A549 (cell line): ENCODE measurements around the gene RPS6KA2. TPM values are rescaled to one million over a fixed set of nuclear protein-coding genes. Genes with fewer than 3 reads are reported as not detected.

Source experiments
- ATAC-seq, 2 experiments: fragments of 200-7000 bp in 1 of 2; fragments of >200 bp in 1 of 2; cut with Nextera tagmentation in 1 of 2; cut with Tn5 transposase in 1 of 2; 3 replicates each; pipeline versions ENCODE4 v1.8.0 to v1.9.1; 2018 to 2020; ENCODE audit warnings: mild to moderate bottlenecking in 1 of 2, moderate library complexity in 1 of 2
- CTCF ChIA-PET: fragments of 300-600 bp; sonication (Branson Sonifier 250); formaldehyde crosslinking; extraction: SDS; loops from one replicate; lab custom pipeline; 2021; ENCODE audit warnings: antibody characterized with exemption, inconsistent platforms; lab: Yijun Ruan, JAX
- POLR2A ChIA-PET: fragments of 350-600 bp; formaldehyde crosslinking; extraction: SDS; loops from one replicate; lab custom pipeline; 2021; ENCODE audit warnings: antibody characterized with exemption, inconsistent platforms; lab: Yijun Ruan, JAX
- DNase-seq, 2 experiments: peaks; one replicate each; pipeline versions ENCODE4 v3.0.0 to v3.0.0-alpha.2; 2011 to 2016; ENCODE audit warnings: low read depth in 1 of 2, low spot score in 1 of 2
- FAIRE-seq: peaks from 2 replicates; lab custom pipeline; 2011; peaks lifted over from hg19 to GRCh38; lab: Jason Lieb, UNC
- H3K27ac ChIP-seq, 2 experiments: fragments of >200 bp; sonication (Bioruptor Twin); formaldehyde crosslinking; 3 replicates each; pipeline ENCODE4 v1.5.1; 2016 to 2017
- H3K4me1 ChIP-seq: fragments of >200 bp; sonication (Bioruptor Twin); formaldehyde crosslinking; 3 replicates; pipeline ENCODE4 v1.6.1; 2016
- H3K4me2 ChIP-seq: fragments of >200 bp; sonication (Bioruptor Twin); formaldehyde crosslinking; 3 replicates; pipeline ENCODE4 v1.6.1; 2016
- H3K4me3 ChIP-seq: fragments of >200 bp; sonication (Bioruptor Twin); formaldehyde crosslinking; 3 replicates; pipeline ENCODE4 v1.5.1; 2016
- H3K9me3 ChIP-seq: fragments of >200 bp; sonication (Bioruptor Twin); formaldehyde crosslinking; 3 replicates; pipeline ENCODE4 v1.6.1; 2016
- BHLHE40 ChIP-seq: IDR thresholded peaks from 2 replicates; pipeline ENCODE4 v1.6.1; 2012; ENCODE audit warnings: low read depth, low read length, inconsistent platforms
- CBX2 ChIP-seq: fragments of 200-600 bp; sonication (generic); IDR thresholded peaks from 2 replicates; pipeline ENCODE4 v1.6.1; 2016; ENCODE audit warnings: low read depth, mild to moderate bottlenecking, borderline replicate concordance
- CEBPB ChIP-seq, 2 experiments: fragments of >200 bp in 1 of 2; sonication (Bioruptor Twin) in 1 of 2; formaldehyde crosslinking in 1 of 2; IDR thresholded peaks; 2 replicates each; pipeline ENCODE4 v1.6.1; 2012 to 2016
- CHD2 ChIP-seq: fragments of 150-350 bp; IDR thresholded peaks from 2 replicates; pipeline ENCODE4 v1.6.1; 2014; ENCODE audit warnings: low read length; ENCODE audit not compliant: partially characterized antibody
- CHD4 ChIP-seq: fragments of 200-600 bp; sonication (generic); IDR thresholded peaks from 2 replicates; pipeline ENCODE4 v1.6.1; 2016; ENCODE audit warnings: antibody characterized with exemption, mild to moderate bottlenecking, borderline replicate concordance
- CTCF ChIP-seq: fragments of >200 bp; sonication (Bioruptor Twin); formaldehyde crosslinking; IDR thresholded peaks from 3 replicates; pipeline ENCODE4 v1.5.1; 2016
- EHMT2 ChIP-seq: fragments of 200-600 bp; sonication (generic); IDR thresholded peaks from 2 replicates; pipeline ENCODE4 v1.6.1; 2016; ENCODE audit warnings: antibody characterized with exemption, low read depth, mild to moderate bottlenecking, moderate library complexity
- GATA3 ChIP-seq: IDR thresholded peaks from 2 replicates; pipeline ENCODE4 v1.6.1; 2012; ENCODE audit warnings: borderline replicate concordance
- HDAC2 ChIP-seq: fragments of 200-600 bp; sonication (generic); IDR thresholded peaks from 2 replicates; pipeline ENCODE4 v1.6.1; 2016
- HES2 ChIP-seq: fragments of >200 bp; sonication (Bioruptor Twin); formaldehyde crosslinking; IDR thresholded peaks from 2 replicates; pipeline ENCODE4 v1.6.1; 2016
- HMGXB4 ChIP-seq: fragments of 250-450 bp; sonication (Bioruptor Pico); IDR thresholded peaks from 2 replicates; pipeline ENCODE4 v1.5.0; 2021; ENCODE audit warnings: mild to moderate bottlenecking, moderate library complexity, borderline replicate concordance
- JUNB ChIP-seq: fragments of >200 bp; sonication (Bioruptor Twin); formaldehyde crosslinking; IDR thresholded peaks from 2 replicates; pipeline ENCODE4 v1.6.1; 2016
- KDM5A ChIP-seq: fragments of 200-600 bp; sonication (generic); IDR thresholded peaks from 2 replicates; pipeline ENCODE4 v1.6.1; 2016; ENCODE audit warnings: antibody characterized with exemption, mild to moderate bottlenecking
- MAX ChIP-seq: IDR thresholded peaks from 2 replicates; pipeline ENCODE4 v1.6.1; 2012
- PBX3 ChIP-seq: IDR thresholded peaks from 2 replicates; pipeline ENCODE4 v1.6.1; 2012
- RAD21 ChIP-seq, 2 experiments: fragments of >200 bp in 1 of 2; sonication (Bioruptor Twin) in 1 of 2; formaldehyde crosslinking in 1 of 2; IDR thresholded peaks in 1 of 2; conservative IDR thresholded peaks in 1 of 2; 2 replicates in 1 of 2; 3 replicates in 1 of 2; pipeline ENCODE4 v1.6.1; 2012 to 2018; ENCODE audit warnings: inconsistent platforms in 1 of 2
- RFX5 ChIP-seq: fragments of 450-650 bp; IDR thresholded peaks from 2 replicates; pipeline ENCODE4 v1.7.1; 2014; ENCODE audit warnings: antibody characterized with exemption, mild to moderate bottlenecking, moderate library complexity
- TP53 ChIP-seq: fragments of 250-450 bp; sonication (Bioruptor Pico); IDR thresholded peaks from 2 replicates; pipeline ENCODE4 v1.5.0; 2021; ENCODE audit warnings: mild to moderate bottlenecking, moderate library complexity
- USF2 ChIP-seq: fragments of 450-650 bp; IDR thresholded peaks from 2 replicates; pipeline ENCODE4 v1.6.1; 2014; ENCODE audit warnings: antibody characterized with exemption
- ZFP36 ChIP-seq: fragments of 450-650 bp; IDR thresholded peaks from 2 replicates; pipeline ENCODE4 v1.6.1; 2014; ENCODE audit warnings: borderline replicate concordance; ENCODE audit not compliant: partially characterized antibody
- ZNF302 ChIP-seq: fragments of 250-450 bp; sonication (Bioruptor Pico); IDR thresholded peaks from 2 replicates; pipeline ENCODE4 v1.9.0; 2021; ENCODE audit warnings: inconsistent platforms, mild to moderate bottlenecking, moderate library complexity
- WGBS: methylation state at CpG from one replicate; pipeline ENCODE4 v1.1.6; 2017; ENCODE audit errors: missing lambda C conversion rate; 5-methylcytosine and 5-hydroxymethylcytosine counted together
- polyA plus RNA-seq, 4 experiments: library from polyadenylated mRNA; depleted of rRNA in 3 of 4; stranded (reverse); fragments of >200 nt; fragmentation: RNase III in 1 of 4; extraction: RNeasy Plus Mini Kit Qiagen cat#74134 plus additional on column Dnase treatment in 1 of 4; gene quantifications; 2 replicates in 3 of 4; 3 replicates in 1 of 4; pipeline ENCODE4 v1.2.3, GENCODE V29; 2011 to 2017

The RPS6KA2 gene
- polyA plus RNA-seq, 2 of the 4 experiments (the other 2 are of a cell fraction), result 0.19 TPM; not detected in 1

GRCh38 chr6:166642646-166643045 lies 15.6 kb upstream of the RPS6KA2 start:
- no peak for FAIRE-seq
- no peak for ATAC-seq
- no peak overlapping the region for H3K4me3 ChIP-seq
- TF ChIP-seq ZNF302 (CRISPR knock-in tag) (no peak), CHD4 (no peak), CTCF (no peak), CBX2 (no peak), ZFP36 (no peak)
- H3K9me3 ChIP-seq, result no peaks in the 10 kb centered on the region
- no peak overlapping the region for H3K27ac ChIP-seq
- no peaks in the 10 kb centered on the region for H3K4me1 ChIP-seq
- DNase-seq, result no peak
- WGBS, result 39% methylated on average over 3 of the region's 3 CpGs
- CTCF ChIA-PET, result no interaction called here
- H3K4me2 ChIP-seq, result no peak overlapping the region
- POLR2A ChIA-PET, result no interaction called here

- no peaks in the 10 kb centered on the region for H3K4me1 ChIP-seq
- no peak overlapping the region for H3K4me3 ChIP-seq
- H3K9me3 ChIP-seq, result no peaks in the 10 kb centered on the region
- no peak for DNase-seq
- ChIA-PET CTCF (interaction anchor here (0.6 kb wide), 1 partner anchor 1324 kb away, joined by 3 read pairs; no protein-coding TSS in a partner anchor), POLR2A (no interaction called here)
- no peak for TF ChIP-seq HMGXB4 (CRISPR knock-in tag)
- TF ChIP-seq GATA3, result no peak
- TF ChIP-seq CHD2, result no peak
- no peak for TF ChIP-seq CTCF
- TF ChIP-seq HES2, result no peak
- no peak for ATAC-seq
- H3K4me2 ChIP-seq, result no peak overlapping the region
- H3K27ac ChIP-seq, result no peak overlapping the region
- no peak for FAIRE-seq
- WGBS, result 23% methylated on average over 18 of the region's 19 CpGs
Observed at GRCh38 chr6:166640342-166641043, 13.4 kb upstream of the RPS6KA2 start.

- POLR2A ChIA-PET, result no interaction called here
- H3K4me1 ChIP-seq, result no peaks in the 10 kb centered on the region
- no peak for TF ChIP-seq RFX5
- TF ChIP-seq RAD21 (conservative IDR thresholded peaks at IDR 0.05 in 1 of 2, IDR thresholded peaks at IDR 0.05 in 1 of 2), result no peak
- no peak for TF ChIP-seq MAX
- no peak for TF ChIP-seq CHD4
- no peak for TF ChIP-seq JUNB
- TF ChIP-seq PBX3, result no peak
- no peak for TF ChIP-seq KDM5A
- TF ChIP-seq CEBPB (IDR thresholded peaks at IDR 0.05), result no peak
- no peak for TF ChIP-seq HDAC2
- TF ChIP-seq HMGXB4 (CRISPR knock-in tag), result no peak
- no peak for TF ChIP-seq TP53 (CRISPR knock-in tag)
- TF ChIP-seq BHLHE40, result no peak
- TF ChIP-seq CHD2, result no peak
- TF ChIP-seq CBX2, result no peak
- no peak for TF ChIP-seq EHMT2
- no peak for TF ChIP-seq USF2
- TF ChIP-seq, all 56 proteins: peak for 0
- no peak for FAIRE-seq
- Histone ChIP-seq H3K4me2 (no peak overlapping the region), H3K9me3 (no peaks in the 10 kb centered on the region), H3K27ac (no peak overlapping the region), H3K4me3 (no peak overlapping the region)
- CTCF ChIA-PET, result interaction anchor here (0.6 kb wide), 2 partner anchors 67 to 1325 kb away, joined by 3 read pairs; no protein-coding TSS in a partner anchor
- no peak for DNase-seq
- no peak for ATAC-seq
- 70% methylated on average over 6 of the region's 6 CpGs for WGBS
Observed at GRCh38 chr6:166639921-166640320, 12.9 kb upstream of the RPS6KA2 start.
